ENCODE data around the gene GABRP. TPM values are rescaled to one million over a fixed set of nuclear protein-coding genes. Genes with fewer than 3 reads are reported as not detected.
"Not testable (repeated sequence)": the region's sequence is repeated elsewhere in the genome, so short reads cannot be mapped to it uniquely, and the experiment has no call there.

Gene GABRP
- total RNA-seq, 1 experiment from 2014 or later, result not detected

DNA sequence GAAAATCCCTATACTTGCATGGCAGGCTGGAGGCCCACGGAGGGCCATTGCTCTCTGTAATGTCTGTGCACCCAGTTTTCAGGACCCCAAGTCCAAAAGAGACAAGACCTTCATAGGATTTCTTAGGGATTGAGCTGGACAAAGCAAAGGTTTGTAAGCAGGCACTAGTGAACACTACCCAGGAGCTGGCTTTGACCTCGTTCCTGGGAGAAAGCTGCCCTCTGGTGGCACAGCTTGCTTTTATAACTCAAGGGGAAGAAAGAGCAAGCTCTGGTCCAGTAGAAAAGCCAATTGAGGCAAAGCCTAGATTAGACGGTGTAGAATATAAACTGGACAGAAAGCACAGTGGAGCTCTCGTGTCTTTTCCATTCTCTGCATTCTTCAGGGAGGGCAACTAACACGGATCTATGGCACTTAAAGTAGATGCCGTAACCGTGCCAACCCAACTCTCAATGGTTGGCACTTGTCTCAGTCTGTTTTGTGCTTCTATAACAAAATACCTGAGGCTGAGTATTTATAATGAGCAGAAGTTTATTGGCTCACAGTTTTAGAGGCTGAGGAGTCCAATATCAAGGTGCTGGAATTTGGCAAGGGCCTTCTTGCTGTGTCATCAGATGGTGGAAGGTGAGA lies 7.9 kb downstream of the GABRP start:
- H3K27ac ChIP-seq, result no peak overlapping the region
- H3K9me3 ChIP-seq (replicated peaks), result no peaks in the 10 kb centered on the region
- no peaks in the 10 kb centered on the region for H3K4me1 ChIP-seq (replicated peaks)
- peak; percentile 57 to 67 for DNase-seq (ENCODE audit: low read depth in 1 of 2, low spot score in 2 of 2)
- no peaks in the 10 kb centered on the region for H3K36me3 ChIP-seq
- H3K4me3 ChIP-seq, result no peak overlapping the region
- 0 out of 2 replicates have a peak, but pooled peaks cover 4% of the 10 kb centered on the region for H3K27me3 ChIP-seq (replicated peaks)

DNA sequence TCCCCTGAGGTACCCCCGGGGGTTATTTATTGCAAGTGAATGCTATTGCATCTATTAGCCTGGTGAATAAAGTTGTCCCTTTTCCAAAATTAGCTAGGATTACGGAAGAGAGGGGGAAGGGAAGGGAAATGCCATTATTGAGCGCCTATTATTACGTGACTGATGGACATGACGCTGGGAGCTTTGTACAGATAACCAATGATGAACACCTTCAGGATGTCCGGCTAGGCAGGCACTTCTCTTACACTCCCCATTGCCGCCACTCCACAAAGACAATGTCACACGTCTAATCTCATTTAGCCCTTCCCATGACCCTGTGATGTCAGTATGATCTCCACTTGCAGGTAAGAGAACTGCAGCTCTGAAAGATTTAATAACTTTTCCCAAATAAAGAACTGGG lies 9.4 kb downstream of the GABRP start:
- Histone ChIP-seq H3K4me3 (no peak overlapping the region), H3K9me3 (replicated peaks) (no peaks in the 10 kb centered on the region), H3K27me3 (replicated peaks) (0 out of 2 replicates have a peak, but pooled peaks cover 4% of the 10 kb centered on the region), H3K4me1 (replicated peaks) (0 out of 2 replicates have a peak, but pooled peaks cover 3% of the 10 kb centered on the region), H3K27ac (no peak overlapping the region), H3K36me3 (no peaks in the 10 kb centered on the region)
- DNase-seq (ENCODE audit: low read depth in 1 of 2, low spot score in 2 of 2), result no peak

DNA sequence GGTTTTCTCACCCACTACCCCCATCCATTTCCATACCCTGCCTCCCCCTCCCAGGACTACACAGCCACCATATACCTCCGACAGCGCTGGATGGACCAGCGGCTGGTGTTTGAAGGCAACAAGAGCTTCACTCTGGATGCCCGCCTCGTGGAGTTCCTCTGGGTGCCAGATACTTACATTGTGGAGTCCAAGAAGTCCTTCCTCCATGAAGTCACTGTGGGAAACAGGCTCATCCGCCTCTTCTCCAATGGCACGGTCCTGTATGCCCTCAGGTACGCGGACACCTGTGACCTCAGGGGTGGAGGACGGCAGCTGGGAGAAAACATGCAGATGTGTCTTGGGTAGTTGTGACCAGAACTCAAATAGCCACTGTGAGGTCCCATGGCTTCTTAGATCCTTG lies 11.6 kb downstream of the GABRP start:
- no peak overlapping the region for H3K27ac ChIP-seq

GRCh38 chr5:170805666-170806065 lies 22.1 kb downstream of the GABRP start:
- no peaks in the 10 kb centered on the region for H3K9me3 ChIP-seq (replicated peaks)
- H3K4me1 ChIP-seq (replicated peaks), result no peaks in the 10 kb centered on the region
- peaks cover 7% of the 10 kb centered on the region for H3K27me3 ChIP-seq (replicated peaks)
- no peak overlapping the region for H3K27ac ChIP-seq
- DNase-seq (ENCODE audit: low read depth in 1 of 2, low spot score in 2 of 2), result no peak
- H3K4me3 ChIP-seq, result no peak overlapping the region
- no peaks in the 10 kb centered on the region for H3K36me3 ChIP-seq

More for the DNA sequence above, 11.6 kb downstream of the GABRP start:
- DNase-seq (ENCODE audit: low read depth in 1 of 2, low spot score in 2 of 2), result no peak
- no peaks in the 10 kb centered on the region for H3K36me3 ChIP-seq
- no peak overlapping the region for H3K4me3 ChIP-seq
- H3K9me3 ChIP-seq (replicated peaks), result no peaks in the 10 kb centered on the region
- H3K4me1 ChIP-seq (replicated peaks), result 0 out of 2 replicates have a peak, but pooled peaks cover 3% of the 10 kb centered on the region
- H3K27me3 ChIP-seq (replicated peaks), result 0 out of 2 replicates have a peak, but pooled peaks cover 4% of the 10 kb centered on the region

DNA sequence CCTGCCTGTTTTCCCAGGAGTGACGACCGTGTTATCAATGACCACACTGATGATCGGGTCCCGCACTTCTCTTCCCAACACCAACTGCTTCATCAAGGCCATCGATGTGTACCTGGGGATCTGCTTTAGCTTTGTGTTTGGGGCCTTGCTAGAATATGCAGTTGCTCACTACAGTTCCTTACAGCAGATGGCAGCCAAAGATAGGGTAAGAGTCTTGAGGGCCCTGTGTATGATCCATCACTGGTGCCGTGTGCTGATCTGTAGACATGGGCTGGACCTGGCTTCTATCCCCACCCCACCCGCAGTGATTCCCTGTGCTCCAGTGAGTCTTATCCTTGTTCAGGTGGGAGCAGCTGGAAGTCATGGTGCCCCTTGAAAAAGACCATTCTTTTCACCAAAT lies 26.0 kb downstream of the GABRP start:
- no peaks in the 10 kb centered on the region for H3K4me1 ChIP-seq (replicated peaks)
- no peak overlapping the region for H3K27ac ChIP-seq
- H3K27me3 ChIP-seq (replicated peaks), result 0 out of 2 replicates have a peak, but pooled peaks cover 2% of the 10 kb centered on the region
- no peak overlapping the region for H3K4me3 ChIP-seq
- H3K36me3 ChIP-seq, result no peaks in the 10 kb centered on the region
- no peaks in the 10 kb centered on the region for H3K9me3 ChIP-seq (replicated peaks)
- peak; percentile 48 to 61 for DNase-seq (ENCODE audit: low read depth in 1 of 2, low spot score in 2 of 2)

DNA sequence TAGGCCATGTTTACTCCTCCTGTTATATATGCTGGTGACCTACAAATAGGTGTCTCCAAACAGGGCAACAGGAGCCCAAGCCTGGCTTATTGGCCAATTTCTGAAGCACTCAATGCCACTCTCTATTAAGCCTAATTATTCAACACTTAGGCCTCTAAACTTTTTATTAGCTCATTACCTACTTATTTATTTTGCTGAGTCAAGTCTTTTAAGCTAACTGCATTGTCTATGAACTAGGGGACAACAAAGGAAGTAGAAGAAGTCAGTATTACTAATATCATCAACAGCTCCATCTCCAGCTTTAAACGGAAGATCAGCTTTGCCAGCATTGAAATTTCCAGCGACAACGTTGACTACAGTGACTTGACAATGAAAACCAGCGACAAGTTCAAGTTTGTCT lies 28.2 kb downstream of the GABRP start:
- DNase-seq (ENCODE audit: low read depth in 1 of 2, low spot score in 2 of 2), result no peak
- Histone ChIP-seq H3K27ac (no peak overlapping the region), H3K36me3 (no peaks in the 10 kb centered on the region), H3K27me3 (replicated peaks) (0 out of 2 replicates have a peak, but pooled peaks cover 2% of the 10 kb centered on the region), H3K9me3 (replicated peaks) (no peaks in the 10 kb centered on the region), H3K4me3 (no peak overlapping the region), H3K4me1 (replicated peaks) (no peaks in the 10 kb centered on the region)

- Histone ChIP-seq H3K27ac (no peak overlapping the region), H3K36me3 (no peaks in the 10 kb centered on the region), H3K9me3 (replicated peaks) (no peaks in the 10 kb centered on the region), H3K4me3 (no peak overlapping the region), H3K4me1 (replicated peaks) (no peaks in the 10 kb centered on the region), H3K27me3 (replicated peaks) (0 out of 2 replicates have a peak, but pooled peaks cover 2% of the 10 kb centered on the region)
- DNase-seq (ENCODE audit: low read depth in 1 of 2, low spot score in 2 of 2), result no peak
These were observed 29.7 kb downstream of the GABRP start for GRCh38 chr5:170813231-170813630.

GRCh38 chr5:170817195-170817594 lies 33.7 kb downstream of the GABRP start:
- Histone ChIP-seq H3K4me1 (replicated peaks) (no peaks in the 10 kb centered on the region), H3K27ac (no peak overlapping the region), H3K4me3 (no peak overlapping the region), H3K9me3 (replicated peaks) (no peaks in the 10 kb centered on the region), H3K36me3 (no peaks in the 10 kb centered on the region), H3K27me3 (replicated peaks) (no peaks in the 10 kb centered on the region; the same call in 1 of the 2 replicates)
- no peak for DNase-seq (ENCODE audit: low read depth in 1 of 2, low spot score in 2 of 2)

DNA sequence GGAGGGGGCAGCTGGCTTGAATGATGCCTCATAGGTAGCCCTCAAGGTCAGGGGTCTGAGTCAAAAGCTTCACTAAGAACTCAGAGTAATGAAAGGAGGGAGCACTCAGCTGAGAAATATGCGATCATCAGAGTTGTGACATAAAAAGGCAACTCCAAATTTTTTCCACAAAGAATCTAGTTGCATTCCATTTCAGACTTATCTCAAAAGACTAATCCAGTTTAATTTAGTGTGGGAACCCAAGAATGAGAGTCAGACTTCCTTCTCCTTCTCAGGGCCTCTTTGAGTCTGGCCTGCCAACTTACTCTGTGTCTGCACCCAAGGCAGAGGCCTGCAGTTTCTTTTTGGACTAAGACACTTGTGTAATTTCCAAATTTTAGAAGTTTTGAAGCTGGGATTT lies 34.7 kb downstream of the GABRP start:
- H3K4me3 ChIP-seq, result no peak overlapping the region
- H3K27me3 ChIP-seq (replicated peaks), result no peaks in the 10 kb centered on the region; the same call in 1 of the 2 replicates
- H3K36me3 ChIP-seq, result no peaks in the 10 kb centered on the region
- H3K4me1 ChIP-seq (replicated peaks), result no peaks in the 10 kb centered on the region
- no peak overlapping the region for H3K27ac ChIP-seq
- no peaks in the 10 kb centered on the region for H3K9me3 ChIP-seq (replicated peaks)
- no peak for DNase-seq (ENCODE audit: low read depth in 1 of 2, low spot score in 2 of 2)

- Histone ChIP-seq H3K36me3 (no peaks in the 10 kb centered on the region), H3K4me3 (no peak overlapping the region), H3K4me1 (replicated peaks) (no peaks in the 10 kb centered on the region), H3K27ac (no peak overlapping the region), H3K27me3 (replicated peaks) (no peaks in the 10 kb centered on the region; the same call in 1 of the 2 replicates), H3K9me3 (replicated peaks) (no peaks in the 10 kb centered on the region)
- DNase-seq (ENCODE audit: low read depth in 1 of 2, low spot score in 2 of 2), result no peak
These were observed 36.3 kb downstream of the GABRP start for GRCh38 chr5:170819824-170820223.

DNA sequence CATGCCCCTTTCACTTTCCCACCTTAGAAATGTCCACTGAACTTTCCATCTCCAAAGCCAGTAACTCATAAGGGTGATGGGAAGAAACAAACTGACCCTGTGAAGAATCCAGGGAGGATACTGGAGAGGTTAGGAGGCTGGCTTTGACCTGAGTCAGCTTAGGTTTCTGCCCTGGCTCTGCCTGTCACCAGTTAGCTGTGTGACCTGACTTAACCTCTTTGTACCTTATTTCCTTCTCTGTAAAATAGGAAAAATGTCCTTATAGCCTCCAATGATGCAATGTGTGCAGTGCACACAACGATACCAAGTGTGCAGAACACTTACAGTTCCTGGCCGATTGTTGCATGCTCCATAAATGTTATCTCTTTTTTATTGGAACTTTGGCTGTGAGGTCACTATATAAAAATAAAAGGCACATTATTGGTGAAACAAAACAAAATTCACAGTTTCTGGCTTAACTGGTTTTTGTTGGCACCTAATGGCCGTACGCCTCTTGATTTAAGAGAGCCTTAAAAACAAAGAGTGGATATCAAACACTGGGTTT lies 37.8 kb downstream of the GABRP start:
- no peaks in the 10 kb centered on the region; the same call in 1 of the 2 replicates for H3K27me3 ChIP-seq (replicated peaks)
- no peak for DNase-seq (ENCODE audit: low read depth in 1 of 2, low spot score in 2 of 2)
- no peak overlapping the region for H3K4me3 ChIP-seq
- H3K9me3 ChIP-seq (replicated peaks), result no peaks in the 10 kb centered on the region; the same call in 1 of the 2 replicates
- no peak overlapping the region for H3K27ac ChIP-seq
- no peaks in the 10 kb centered on the region for H3K36me3 ChIP-seq
- H3K4me1 ChIP-seq (replicated peaks), result no peaks in the 10 kb centered on the region

GRCh38 chr5:170826117-170826516 lies 42.6 kb downstream of the GABRP start:
- no peaks in the 10 kb centered on the region; the same call in 1 of the 2 replicates for H3K9me3 ChIP-seq (replicated peaks)
- no peak overlapping the region for H3K4me3 ChIP-seq
- no peak overlapping the region for H3K27ac ChIP-seq
- DNase-seq (ENCODE audit: low read depth in 1 of 2, low spot score in 2 of 2), result no peak
- H3K27me3 ChIP-seq (replicated peaks), result no peaks in the 10 kb centered on the region; the same call in 1 of the 2 replicates
- H3K4me1 ChIP-seq (replicated peaks), result no peaks in the 10 kb centered on the region
- H3K36me3 ChIP-seq, result no peaks in the 10 kb centered on the region

DNA sequence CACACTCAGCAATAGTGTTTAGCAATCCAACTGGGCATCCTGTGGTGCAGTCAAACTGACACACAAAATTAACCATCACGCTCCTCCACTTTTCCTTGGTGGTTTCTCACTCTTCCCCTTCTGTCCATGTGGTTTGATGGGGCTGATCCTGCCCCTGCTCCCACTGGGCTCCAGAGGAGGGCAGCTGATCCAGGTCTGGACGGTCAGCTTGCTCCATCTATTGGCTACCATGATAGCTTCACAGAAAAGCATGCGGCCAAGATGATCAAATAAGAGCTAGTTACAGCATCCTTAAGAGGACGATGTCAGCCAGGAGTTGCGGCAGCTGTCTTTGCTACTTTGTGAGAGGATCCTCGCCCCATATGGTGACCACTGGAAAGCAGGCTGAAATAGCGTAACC lies 48.7 kb downstream of the GABRP start:
- DNase-seq (ENCODE audit: low read depth in 1 of 2, low spot score in 2 of 2), result no peak
- no peaks in the 10 kb centered on the region for H3K9me3 ChIP-seq (replicated peaks)
- H3K27me3 ChIP-seq (replicated peaks), result no peaks in the 10 kb centered on the region
- no peaks in the 10 kb centered on the region for H3K36me3 ChIP-seq
- H3K27ac ChIP-seq, result no peak overlapping the region
- H3K4me3 ChIP-seq, result no peak overlapping the region
- H3K4me1 ChIP-seq (replicated peaks), result no peaks in the 10 kb centered on the region

DNA sequence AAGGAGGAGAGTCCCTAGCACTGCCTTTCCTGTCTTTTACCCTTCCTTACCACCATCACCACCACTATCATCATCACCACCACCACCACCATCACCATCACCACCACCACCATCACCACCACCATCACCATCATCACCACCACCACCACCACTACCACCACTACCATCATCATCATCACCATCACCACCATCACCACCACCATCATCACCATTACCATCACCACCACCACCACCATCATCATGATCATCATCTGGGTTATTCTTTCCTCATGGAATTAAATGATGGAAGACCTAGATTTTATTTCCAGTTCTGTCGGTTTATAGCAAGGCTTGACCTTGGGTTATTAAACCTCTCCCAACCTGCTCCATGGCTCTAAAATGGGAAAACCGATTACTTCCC lies 50.5 kb downstream of the GABRP start:
- not testable (repeated sequence) for H3K36me3 ChIP-seq

More for the DNA sequence above, 50.5 kb downstream of the GABRP start:
- H3K27ac ChIP-seq; H3K4me3 ChIP-seq; H3K27me3 ChIP-seq (replicated peaks); H3K9me3 ChIP-seq (replicated peaks); H3K4me1 ChIP-seq (replicated peaks); DNase-seq (ENCODE audit: low read depth in 1 of 2, low spot score in 2 of 2): not testable (repeated sequence)
